Activated naive CD4-positive, alpha-beta T cell (primary cell): ENCODE measurements around the gene PSORS1C1.
"Not testable (repeated sequence)": the region's sequence is repeated elsewhere in the genome, so short reads cannot be mapped to it uniquely, and the experiment has no call there.

Source experiments
- DNase-seq, 4 experiments: peaks; one replicate each; lab custom pipeline; 2025; lab: John Stamatoyannopoulos, UW

PSORS1C1 gene

GRCh38 chr6:31178143-31179041, 63.8 kb downstream of the PSORS1C1 start:
- DNase-seq, result no peak

- DNase-seq, result no peak
These were observed 64.4 kb downstream of the PSORS1C1 start for GRCh38 chr6:31179042-31179386.

GRCh38 chr6:31179896-31180295, 65.3 kb downstream of the PSORS1C1 start:
- DNase-seq, result no peak

- peak in 3 of 4 experiments; percentile 28 to 36 (median 28) for DNase-seq
These were observed 65.9 kb downstream of the PSORS1C1 start for GRCh38 chr6:31180500-31180899.

- not testable (repeated sequence) for DNase-seq
These were observed 68.7 kb downstream of the PSORS1C1 start for GRCh38 chr6:31183287-31183686.

- not testable (repeated sequence) for DNase-seq
These were observed 69.3 kb downstream of the PSORS1C1 start for GRCh38 chr6:31183859-31184258.

GRCh38 chr6:31185695-31186051, 71.1 kb downstream of the PSORS1C1 start:
- not testable (repeated sequence) for DNase-seq

GRCh38 chr6:31186052-31186734, 71.6 kb downstream of the PSORS1C1 start:
- DNase-seq, result no peak

- no peak for DNase-seq
These were observed 73.2 kb downstream of the PSORS1C1 start for GRCh38 chr6:31187780-31188194.

GRCh38 chr6:31189223-31189622, 74.6 kb downstream of the PSORS1C1 start:
- DNase-seq, result not testable (repeated sequence)
